ENCODE measurements around the gene DGUOK.

DGUOK gene

GRCh38 chr2:73947412-73948018 is 20.8 kb downstream of the DGUOK start:
- no peak for DNase-seq
- TF ChIP-seq CTCF (IDR thresholded peaks at IDR 0.05): no peak
- H3K9me3 ChIP-seq: no peaks in the 10 kb centered on the region
- H3K27ac ChIP-seq: no peak overlapping the region
- H3K4me3 ChIP-seq: no peak overlapping the region
- intact Hi-C loops (cut with DNase I; ENCODE audit: low total_unique reads): no loop called here
- H3K36me3 ChIP-seq: peaks cover 55 to 84% (median 80%) of the 10 kb centered on the region in 3 donors
- H3K4me1 ChIP-seq: no peaks in the 10 kb centered on the region
- no peaks in the 10 kb centered on the region for H3K27me3 ChIP-seq

- no peak for TF ChIP-seq CTCF (IDR thresholded peaks at IDR 0.05)
- intact Hi-C loops (cut with DNase I; ENCODE audit: low total_unique reads): no loop called here
- no peaks in the 10 kb centered on the region for H3K27me3 ChIP-seq
Observed at GRCh38 chr2:73949802-73950201, 23.1 kb downstream of the DGUOK start.

GRCh38 chr2:73952499-73953446 is 26.1 kb downstream of the DGUOK start:
- intact Hi-C loops (cut with DNase I; ENCODE audit: low total_unique reads): no loop called here
- peak in 1 of 2 donors; percentile 41 for DNase-seq
- no peak for TF ChIP-seq CTCF (IDR thresholded peaks at IDR 0.05)
- H3K27me3 ChIP-seq: no peaks in the 10 kb centered on the region
- H3K4me3 ChIP-seq: no peak overlapping the region
- peaks cover 74 to 95% (median 90%) of the 10 kb centered on the region in 3 donors for H3K36me3 ChIP-seq
- H3K27ac ChIP-seq: no peak overlapping the region
- no peaks in the 10 kb centered on the region for H3K4me1 ChIP-seq
- H3K9me3 ChIP-seq: no peaks in the 10 kb centered on the region

More at GRCh38 chr2:73949802-73950201, 23.1 kb downstream of the DGUOK start:
- Histone ChIP-seq H3K4me1 (no peaks in the 10 kb centered on the region), H3K36me3 (peaks cover 69 to 95% (median 86%) of the 10 kb centered on the region in 3 donors), H3K9me3 (no peaks in the 10 kb centered on the region), H3K4me3 (no peak overlapping the region), H3K27ac (no peak overlapping the region)
- no peak for DNase-seq

GRCh38 chr2:73956218-73956865 is 29.7 kb downstream of the DGUOK start:
- Histone ChIP-seq H3K4me3 (no peak overlapping the region), H3K27me3 (no peaks in the 10 kb centered on the region), H3K9me3 (no peaks in the 10 kb centered on the region), H3K27ac (no peak overlapping the region), H3K4me1 (no peaks in the 10 kb centered on the region), H3K36me3 (peaks cover 60 to 93% (median 81%) of the 10 kb centered on the region in 3 donors)
- intact Hi-C loops (cut with DNase I; ENCODE audit: low total_unique reads): no loop called here
- TF ChIP-seq CTCF (IDR thresholded peaks at IDR 0.05): no peak
- no peak for DNase-seq

- intact Hi-C loops (cut with DNase I; ENCODE audit: low total_unique reads): no loop called here
- Histone ChIP-seq H3K27me3 (no peaks in the 10 kb centered on the region), H3K9me3 (no peaks in the 10 kb centered on the region), H3K36me3 (peaks cover 26 to 48% (median 37%) of the 10 kb centered on the region in 3 donors), H3K4me1 (no peaks in the 10 kb centered on the region), H3K4me3 (no peak overlapping the region), H3K27ac (no peak overlapping the region)
- no peak for TF ChIP-seq CTCF (IDR thresholded peaks at IDR 0.05)
- no peak for DNase-seq
Observed at GRCh38 chr2:73961274-73961673, 34.6 kb downstream of the DGUOK start.

Data from tibial artery (tissue), 4 donors.